Measurements from ENCODE around the gene TM7SF2.

DNA sequence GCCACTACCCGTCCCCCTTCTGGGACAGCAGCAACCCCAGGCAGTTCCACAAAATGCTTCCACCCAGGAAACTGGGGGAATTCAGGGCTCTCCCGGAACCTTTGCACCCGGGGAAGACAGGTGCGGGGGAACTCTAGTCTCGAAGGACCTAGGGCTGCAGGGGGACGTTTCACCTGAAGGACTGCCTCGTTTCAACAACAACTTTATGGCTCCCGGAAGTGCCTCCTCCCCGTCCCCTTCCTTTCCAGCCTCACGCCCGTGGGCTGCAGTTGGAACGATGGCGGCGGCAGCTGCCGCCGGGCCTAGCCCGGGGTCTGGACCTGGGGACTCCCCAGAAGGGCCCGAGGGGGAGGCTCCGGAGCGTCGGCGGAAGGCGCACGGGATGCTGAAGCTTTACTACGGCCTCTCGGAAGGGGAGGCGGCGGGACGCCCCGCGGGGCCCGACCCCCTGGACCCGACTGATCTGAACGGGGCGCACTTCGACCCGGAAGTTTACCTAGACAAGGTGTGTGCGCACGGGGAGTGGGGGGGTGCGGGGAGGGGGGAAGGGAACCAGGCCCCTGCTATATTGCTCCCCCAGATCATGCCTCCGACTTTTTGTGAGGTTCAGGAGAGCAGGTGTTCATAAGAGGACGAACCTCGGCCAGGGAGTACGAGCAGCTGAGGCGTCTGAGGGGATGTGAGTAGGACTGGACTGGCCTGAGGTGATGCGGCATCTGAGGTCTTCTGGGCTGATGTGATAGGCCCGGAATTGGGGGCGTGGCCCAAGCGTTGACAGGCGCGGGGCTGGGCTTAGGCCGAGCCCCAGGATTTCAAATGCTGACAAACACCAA, 15.5 kb upstream of the TM7SF2 start, which contains the start of gene VPS51:
- TF ChIP-seq, protein P1, sequence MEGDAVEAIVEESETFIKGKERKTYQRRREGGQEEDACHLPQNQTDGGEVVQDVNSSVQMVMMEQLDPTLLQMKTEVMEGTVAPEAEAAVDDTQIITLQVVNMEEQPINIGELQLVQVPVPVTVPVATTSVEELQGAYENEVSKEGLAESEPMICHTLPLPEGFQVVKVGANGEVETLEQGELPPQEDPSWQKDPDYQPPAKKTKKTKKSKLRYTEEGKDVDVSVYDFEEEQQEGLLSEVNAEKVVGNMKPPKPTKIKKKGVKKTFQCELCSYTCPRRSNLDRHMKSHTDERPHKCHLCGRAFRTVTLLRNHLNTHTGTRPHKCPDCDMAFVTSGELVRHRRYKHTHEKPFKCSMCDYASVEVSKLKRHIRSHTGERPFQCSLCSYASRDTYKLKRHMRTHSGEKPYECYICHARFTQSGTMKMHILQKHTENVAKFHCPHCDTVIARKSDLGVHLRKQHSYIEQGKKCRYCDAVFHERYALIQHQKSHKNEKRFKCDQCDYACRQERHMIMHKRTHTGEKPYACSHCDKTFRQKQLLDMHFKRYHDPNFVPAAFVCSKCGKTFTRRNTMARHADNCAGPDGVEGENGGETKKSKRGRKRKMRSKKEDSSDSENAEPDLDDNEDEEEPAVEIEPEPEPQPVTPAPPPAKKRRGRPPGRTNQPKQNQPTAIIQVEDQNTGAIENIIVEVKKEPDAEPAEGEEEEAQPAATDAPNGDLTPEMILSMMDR (IDR thresholded peaks at IDR 0.05; ENCODE audit: low read length), result no peak
- no peak for TF ChIP-seq EZH2 (optimal IDR thresholded peaks at IDR 0.05; ENCODE audit: low read depth, low read length)
- no peak for TF ChIP-seq EZH2phosphoT487 (IDR thresholded peaks at IDR 0.05; ENCODE audit: low read length)

Data from MM.1S (cell line).